ENCODE results near the gene CASZ1. TPM values are rescaled to one million over a fixed set of nuclear protein-coding genes. Genes with fewer than 3 reads are reported as not detected.

Gene CASZ1
- polyA plus RNA-seq, 1 experiment: 0.06 TPM

DNA sequence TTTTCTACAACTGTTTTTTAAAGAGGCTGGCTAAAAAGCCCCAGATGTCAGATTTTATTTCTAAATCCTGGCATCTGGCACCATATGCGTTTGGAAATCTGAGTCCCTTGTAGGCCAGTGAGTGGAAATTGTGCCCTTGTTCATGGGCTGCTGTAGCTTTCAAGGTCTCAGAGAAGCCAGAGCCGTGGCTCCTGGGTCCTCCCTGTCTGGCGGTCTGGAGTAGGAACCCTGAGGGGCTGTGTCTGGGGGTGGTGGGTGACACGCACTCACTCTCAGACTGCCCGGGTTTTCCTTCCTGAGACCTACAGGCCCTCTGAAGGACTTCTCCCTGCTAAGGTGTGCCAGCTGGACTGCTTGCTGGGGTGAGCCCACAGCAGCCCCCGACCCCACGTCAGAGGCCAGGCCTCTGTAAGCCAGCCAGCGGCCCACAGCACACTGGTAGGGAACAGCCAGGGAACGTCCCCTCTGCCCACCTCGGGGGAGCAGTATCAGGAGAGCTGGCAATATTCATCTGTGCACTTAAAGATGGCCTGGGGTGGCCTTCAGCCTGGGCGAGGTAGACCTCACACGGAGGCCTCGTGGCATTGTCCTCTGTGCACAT is 170.2 kb downstream of the CASZ1 start:
- H3K27me3 ChIP-seq (ENCODE audit: control insufficient read depth, insufficient read depth, low read length): no peaks in the 10 kb centered on the region
- no peak for DNase-seq (ENCODE audit: low read depth, low spot score)
- H3K27ac ChIP-seq (ENCODE audit: low read depth, low read length): no peak overlapping the region
- POLR2A ChIA-PET: no interaction called here
- no peak overlapping the region for H3K4me3 ChIP-seq (ENCODE audit: low read depth, low read length)
- CTCF ChIA-PET: no interaction called here
- no peak for TF ChIP-seq CTCF (IDR thresholded peaks at IDR 0.05; ENCODE audit: low read depth, low read length)
- no peaks in the 10 kb centered on the region; the same call in 1 of the 2 replicates for H3K9me3 ChIP-seq (ENCODE audit: control insufficient read depth, insufficient read depth, low read length)

- H3K4me3 ChIP-seq (ENCODE audit: low read depth, low read length): no peak overlapping the region
- ChIA-PET CTCF (no interaction called here), POLR2A (no interaction called here)
- H3K27ac ChIP-seq (ENCODE audit: low read depth, low read length): no peak overlapping the region
- TF ChIP-seq CTCF (IDR thresholded peaks at IDR 0.05; ENCODE audit: low read depth, low read length): no peak
- H3K27me3 ChIP-seq (ENCODE audit: control insufficient read depth, insufficient read depth, low read length): no peaks in the 10 kb centered on the region
- no peak for DNase-seq (ENCODE audit: low read depth, low spot score)
- H3K9me3 ChIP-seq (ENCODE audit: control insufficient read depth, insufficient read depth, low read length): no peaks in the 10 kb centered on the region; the same call in 1 of the 2 replicates
Observed at GRCh38 chr1:10625554-10625953, 170.9 kb downstream of the CASZ1 start.

- Histone ChIP-seq H3K9me3 (ENCODE audit: control insufficient read depth, insufficient read depth, low read length) (no peaks in the 10 kb centered on the region; the same call in 1 of the 2 replicates), H3K27me3 (ENCODE audit: control insufficient read depth, insufficient read depth, low read length) (no peaks in the 10 kb centered on the region), H3K27ac (ENCODE audit: low read depth, low read length) (no peak overlapping the region), H3K4me3 (ENCODE audit: low read depth, low read length) (no peak overlapping the region)
- ChIA-PET POLR2A (no interaction called here), CTCF (no interaction called here)
- no peak for DNase-seq (ENCODE audit: low read depth, low spot score)
- TF ChIP-seq CTCF (IDR thresholded peaks at IDR 0.05; ENCODE audit: low read depth, low read length): no peak
Observed at GRCh38 chr1:10625076-10625475, 171.4 kb downstream of the CASZ1 start.

DNA sequence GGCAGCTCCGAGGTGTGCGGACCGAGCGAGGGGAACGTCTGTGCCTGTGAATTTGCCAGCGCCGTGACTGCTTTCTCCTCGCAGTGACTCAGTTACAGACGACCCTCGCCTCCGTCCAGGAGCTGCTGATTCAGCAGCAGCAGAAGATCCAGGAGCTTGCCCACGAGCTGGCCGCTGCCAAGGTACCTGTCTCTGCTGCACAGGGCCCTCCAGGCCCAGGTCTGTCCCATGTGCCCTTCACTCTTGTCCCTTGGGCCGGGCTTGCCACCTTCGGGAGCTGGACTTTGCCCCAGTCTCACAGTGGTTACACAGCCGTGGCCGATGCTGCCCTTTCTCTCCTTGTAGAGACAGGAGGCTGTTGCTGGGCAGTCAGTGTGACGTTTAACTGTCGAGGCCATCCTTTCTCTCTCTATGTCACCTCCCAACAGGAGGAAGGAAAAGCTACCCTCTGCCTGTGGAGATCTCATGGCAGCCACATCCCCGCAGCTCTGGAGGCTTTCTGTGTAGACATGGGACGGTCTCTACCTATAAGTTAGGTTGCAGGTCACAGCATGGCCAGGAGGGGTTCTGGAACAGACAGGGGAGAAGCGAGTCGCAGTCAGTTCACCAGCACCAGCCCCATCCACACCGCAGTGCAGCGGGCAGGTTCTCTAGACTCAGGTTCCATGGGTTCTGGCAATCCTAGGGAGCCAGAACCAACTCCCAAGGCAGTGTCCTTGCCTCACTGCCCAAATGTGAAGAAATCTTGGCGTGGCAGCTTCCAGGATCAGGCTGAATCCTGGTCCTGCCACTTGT is 172.0 kb downstream of the CASZ1 start:
- ChIA-PET CTCF (no interaction called here), POLR2A (no interaction called here)
- Histone ChIP-seq H3K27ac (ENCODE audit: low read depth, low read length) (no peak overlapping the region), H3K27me3 (ENCODE audit: control insufficient read depth, insufficient read depth, low read length) (no peaks in the 10 kb centered on the region), H3K4me3 (ENCODE audit: low read depth, low read length) (no peak overlapping the region), H3K9me3 (ENCODE audit: control insufficient read depth, insufficient read depth, low read length) (no peaks in the 10 kb centered on the region; the same call in 1 of the 2 replicates)
- no peak for TF ChIP-seq CTCF (IDR thresholded peaks at IDR 0.05; ENCODE audit: low read depth, low read length)
- DNase-seq (ENCODE audit: low read depth, low spot score): no peak

- CTCF ChIA-PET: no interaction called here
- no peak overlapping the region for H3K4me3 ChIP-seq (ENCODE audit: low read depth, low read length)
- DNase-seq (ENCODE audit: low read depth, low spot score): no peak
- no peaks in the 10 kb centered on the region for H3K9me3 ChIP-seq (ENCODE audit: control insufficient read depth, insufficient read depth, low read length)
- POLR2A ChIA-PET: no interaction called here
- no peaks in the 10 kb centered on the region for H3K27me3 ChIP-seq (ENCODE audit: control insufficient read depth, insufficient read depth, low read length)
- no peak overlapping the region for H3K27ac ChIP-seq (ENCODE audit: low read depth, low read length)
- TF ChIP-seq CTCF (IDR thresholded peaks at IDR 0.05; ENCODE audit: low read depth, low read length): no peak
Observed at GRCh38 chr1:10623686-10624145, 172.7 kb downstream of the CASZ1 start.
